NB4 (cell line): Measurements from ENCODE around the gene SMCO4.

Source experiments
- CTCF ChIP-seq: IDR thresholded peaks from one replicate; pipeline ENCODE4 v1.5.1; 2012; ENCODE audit warnings: low read depth, low read length
- MAX ChIP-seq: IDR thresholded peaks from 2 replicates; pipeline ENCODE4 v1.6.1; 2011; ENCODE audit warnings: low read depth, low read length
- MYC ChIP-seq: IDR thresholded peaks from 2 replicates; pipeline ENCODE4 v1.6.1; 2011; ENCODE audit warnings: low read depth, low read length
- POLR2A ChIP-seq: IDR thresholded peaks from 2 replicates; pipeline ENCODE4 v1.6.1; 2011; ENCODE audit warnings: mild to moderate bottlenecking; ENCODE audit not compliant: insufficient read length; ENCODE audit errors: extremely low read depth

GRCh38 chr11:93567401-93567895 is 24.3 kb upstream of the SMCO4 start:
- TF ChIP-seq CTCF, result no peak
- TF ChIP-seq POLR2A, result no peak
- TF ChIP-seq MAX, result no peak
- TF ChIP-seq MYC, result no peak
